Measurements from ENCODE around the gene DYNC2H1.

- TF ChIP-seq CTCF (conservative IDR thresholded peaks at IDR 0.05 in 1 of 2, IDR thresholded peaks at IDR 0.05 in 1 of 2; ENCODE audit: low read depth in 1 of 2, low read length in 2 of 2) (no peak), EZH2 (IDR thresholded peaks at IDR 0.05; ENCODE audit: low read length, missing control alignments) (no peak)
Measured at GRCh38 chr11:103254123-103254522, 144.9 kb downstream of the DYNC2H1 start.

All from fibroblast of lung (primary cell).